Suppressor macrophage treated with lipopolysaccharide for 1 hour (primary cell): ENCODE data around the gene TLR8.

Experiments
- DNase-seq, 3 donors: peaks; one replicate each; pipeline ENCODE4 v3.0.0-alpha.2; 2020 to 2022

The TLR8 gene

DNA sequence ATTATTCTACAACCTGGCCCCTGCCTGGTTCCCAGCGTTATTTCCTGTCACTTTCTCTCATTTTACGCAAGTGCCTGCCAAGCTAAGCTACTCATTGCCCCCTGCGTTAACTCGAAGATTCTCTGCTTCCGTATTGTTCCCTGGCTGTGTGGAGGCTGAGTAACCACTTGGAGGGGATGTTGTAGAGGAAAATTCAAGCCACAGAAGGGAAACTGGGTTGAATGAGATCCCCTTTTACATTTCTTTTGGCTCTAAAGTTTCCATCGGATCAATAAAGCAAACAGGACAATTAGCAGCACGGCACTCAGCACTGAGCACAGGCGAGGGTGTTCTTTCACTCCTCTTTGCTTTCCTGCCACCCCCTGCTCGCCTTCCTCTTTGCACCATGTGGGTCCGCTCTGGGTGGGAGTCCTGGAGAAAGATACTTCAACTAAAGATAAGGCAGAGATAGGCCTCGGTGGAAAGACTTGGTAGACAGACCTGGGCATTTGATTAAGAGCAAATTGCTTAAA lies 64.3 kb downstream of the TLR8 start:
- peak; percentile 72 to 80 (median 77) for DNase-seq

DNA sequence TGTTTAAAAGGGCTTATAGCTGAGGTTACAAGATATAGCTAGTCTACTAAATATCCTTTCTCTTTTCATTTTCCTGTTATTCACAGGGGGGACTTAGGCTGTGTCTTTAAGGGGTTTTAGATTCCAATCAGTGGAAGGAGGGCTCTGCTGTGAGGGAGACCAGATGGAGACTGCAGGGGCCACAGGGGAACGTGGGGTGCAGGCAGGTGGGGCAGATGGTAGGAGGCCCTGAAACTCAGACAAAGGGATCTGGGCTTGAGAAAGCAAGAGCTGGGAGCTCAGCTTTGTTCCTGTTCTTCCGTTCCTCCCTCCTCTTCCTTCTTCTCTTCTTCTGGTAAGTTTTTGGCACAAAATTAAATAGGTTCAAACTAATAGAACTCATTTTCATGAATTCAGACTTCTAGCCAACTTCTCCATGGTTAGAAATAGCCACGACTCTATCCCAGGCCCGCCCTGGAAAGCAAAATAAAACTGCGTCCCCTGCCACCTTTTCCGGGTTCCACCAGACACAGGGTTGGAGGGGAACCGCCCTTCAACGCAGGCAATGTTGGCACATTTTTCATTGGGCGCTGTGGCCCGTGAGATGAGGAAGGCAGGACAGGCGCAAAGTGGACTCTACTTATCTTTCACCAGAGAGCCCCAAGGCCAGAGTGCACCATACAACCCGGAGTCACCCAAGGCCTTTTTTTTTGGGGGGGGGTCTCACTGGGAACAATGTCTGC lies 65.0 kb downstream of the TLR8 start:
- DNase-seq: peak in 2 of 3 donors; percentile 27 to 33

DNA sequence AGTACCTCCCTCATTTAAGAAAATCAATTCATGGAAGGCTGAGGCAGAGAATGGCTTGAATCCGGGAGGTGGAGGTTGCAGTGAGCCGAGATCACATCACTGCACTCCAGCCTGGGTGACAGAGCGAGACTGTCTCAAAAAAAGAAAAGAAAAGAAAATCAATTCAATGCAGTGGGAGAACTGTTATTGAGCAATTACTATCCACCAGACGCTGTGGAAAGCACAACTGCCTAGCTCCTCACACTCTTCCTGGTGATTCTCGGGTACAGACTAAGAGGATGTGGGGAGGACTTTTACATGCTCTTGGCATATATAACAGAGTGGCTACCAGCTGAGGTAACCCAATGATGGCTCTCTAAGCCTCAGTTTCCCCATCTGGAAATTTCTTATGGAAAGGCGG lies 65.8 kb downstream of the TLR8 start:
- DNase-seq: peak in 2 of 3 donors; percentile 35 to 49
